Effector CD4-positive, alpha-beta T cell (primary cell): Measurements from ENCODE around the gene DNAI7.

Experiments
- DNase-seq: peaks from one replicate; pipeline ENCODE4 v3.0.0-alpha.2; 2020

The DNAI7 gene

DNA sequence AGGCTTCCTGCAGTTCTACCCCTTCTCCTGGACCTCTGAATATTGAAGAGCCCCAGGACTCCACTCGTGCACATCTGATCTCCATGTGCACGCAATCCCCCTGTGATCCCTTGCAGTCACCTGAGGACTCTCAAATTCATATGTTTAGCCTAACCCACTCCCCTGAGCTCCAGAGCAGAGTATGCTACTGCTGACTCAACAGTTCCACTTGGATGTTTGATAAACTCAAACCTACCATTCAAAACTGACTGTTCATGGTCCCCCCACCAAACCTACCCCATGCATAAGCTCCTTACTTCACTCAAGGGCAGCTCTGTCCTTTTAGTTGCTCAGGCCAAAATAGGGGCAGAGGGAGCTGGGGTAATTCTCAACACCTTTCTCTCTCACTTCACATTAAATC lies 96.0 kb downstream of the DNAI7 start:
- DNase-seq = no peak

DNA sequence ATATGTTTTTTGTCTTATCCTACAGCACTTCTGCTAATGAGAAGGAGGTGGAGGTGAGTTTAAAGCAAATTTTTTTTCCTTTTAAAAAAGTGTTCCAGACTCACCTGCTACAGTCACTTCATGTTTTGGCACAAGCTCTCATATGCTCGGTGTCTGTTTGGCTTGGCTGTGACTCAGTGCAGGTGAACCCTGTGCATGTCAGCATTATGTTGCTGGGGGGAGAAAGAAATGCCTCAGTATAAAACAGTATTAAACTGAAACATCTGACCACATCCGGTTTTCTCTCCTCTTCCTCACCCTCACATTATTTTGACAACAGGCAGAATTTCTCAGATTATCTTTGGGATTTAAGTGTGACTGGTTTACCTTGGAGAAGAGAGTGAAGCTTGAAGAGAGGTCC lies 105.2 kb downstream of the DNAI7 start:
- no peak for DNase-seq

DNA sequence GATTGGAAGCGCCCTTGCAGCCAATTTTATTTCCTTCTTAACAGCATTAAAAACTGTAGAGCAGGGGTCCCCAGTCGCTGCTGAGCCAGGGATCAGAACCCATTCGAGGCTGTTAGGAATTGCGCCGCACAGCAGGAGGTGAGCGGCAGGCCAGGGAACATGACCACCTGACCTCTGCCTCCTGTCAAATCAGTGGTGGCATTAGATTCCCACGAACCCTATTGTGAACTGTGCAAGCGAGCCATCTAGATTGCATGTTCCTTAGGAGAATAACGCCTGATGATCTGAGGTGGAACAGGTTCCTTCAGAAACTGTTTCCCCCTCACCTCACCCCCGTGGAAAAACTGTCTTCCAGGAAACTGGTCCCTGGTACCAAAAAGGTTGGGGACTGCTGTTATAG lies 107.4 kb downstream of the DNAI7 start:
- DNase-seq = no peak

DNA sequence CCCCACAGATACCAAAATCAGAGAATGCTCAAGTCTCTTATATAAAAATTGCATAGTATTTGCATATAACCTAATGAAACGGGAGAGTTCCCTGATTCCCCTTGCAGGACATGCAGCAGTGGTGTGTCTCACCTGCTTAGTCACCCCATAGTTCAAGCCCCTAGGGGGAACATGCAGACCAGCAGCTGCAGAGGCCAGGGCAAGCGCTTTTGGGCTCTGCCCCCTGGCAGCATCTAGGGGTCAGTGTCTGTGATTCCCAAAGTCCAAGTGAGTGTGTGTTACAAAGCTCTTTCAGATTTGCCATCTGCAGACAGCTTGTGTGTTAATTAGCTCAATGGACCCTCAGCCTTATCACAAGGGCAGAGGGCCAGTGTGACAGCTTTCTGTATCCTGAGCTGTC lies 110.1 kb downstream of the DNAI7 start:
- DNase-seq = no peak

DNA sequence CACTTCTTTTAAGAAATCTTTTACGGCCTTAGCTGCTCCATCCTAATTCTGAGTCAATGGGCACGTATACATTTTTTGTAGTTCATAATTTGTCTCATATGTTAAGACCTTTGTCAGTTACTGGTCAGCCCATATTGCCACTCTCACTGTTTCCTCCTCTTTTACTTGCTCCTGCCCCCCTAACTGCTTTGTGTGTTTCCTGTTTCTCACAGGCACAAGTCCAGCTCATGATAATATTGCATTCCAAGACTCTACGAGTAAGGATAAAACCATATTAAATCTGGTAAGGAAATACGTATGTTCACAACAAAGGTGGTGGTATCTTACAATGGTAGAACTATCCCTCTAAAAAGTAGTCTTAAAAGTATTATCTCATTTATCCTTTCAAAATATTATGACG lies 111.7 kb downstream of the DNAI7 start:
- no peak for DNase-seq

DNA sequence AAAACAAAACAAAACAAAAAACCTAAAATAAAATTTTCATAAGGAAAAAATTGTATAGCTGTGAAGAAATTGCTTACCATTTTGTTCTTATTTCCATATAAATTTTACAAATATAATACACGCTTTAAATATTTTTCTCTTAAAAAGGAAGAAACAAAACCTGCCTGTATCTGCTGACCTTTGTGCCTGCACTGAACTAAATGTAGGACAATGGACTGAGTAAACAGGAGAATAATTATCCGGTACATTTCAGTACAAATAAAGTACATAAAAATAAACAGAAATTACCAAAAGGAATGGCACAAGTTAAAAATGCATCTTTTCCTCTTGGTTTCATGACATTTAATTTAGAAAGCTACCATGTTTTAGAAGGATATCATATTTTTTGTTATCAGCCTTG lies 112.3 kb downstream of the DNAI7 start:
- no peak for DNase-seq

DNA sequence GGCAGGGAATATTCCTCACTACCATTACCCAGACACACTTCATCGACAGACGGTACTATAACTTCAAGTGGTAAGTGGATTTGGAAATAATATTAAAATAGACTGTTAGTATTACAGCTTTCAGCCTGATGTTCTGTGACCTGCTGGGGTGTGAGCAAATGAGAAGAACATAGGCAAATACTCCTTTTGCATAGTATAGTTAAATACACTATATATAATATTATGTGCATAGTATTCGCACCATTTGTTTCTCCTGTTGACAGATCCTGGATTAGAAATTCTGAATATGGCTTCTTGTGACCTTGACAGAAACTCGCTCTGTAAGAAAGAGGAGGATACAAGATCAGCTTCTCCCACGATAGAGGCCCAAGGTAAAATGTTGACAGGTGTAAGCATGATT lies 115.6 kb downstream of the DNAI7 start:
- no peak for DNase-seq

DNA sequence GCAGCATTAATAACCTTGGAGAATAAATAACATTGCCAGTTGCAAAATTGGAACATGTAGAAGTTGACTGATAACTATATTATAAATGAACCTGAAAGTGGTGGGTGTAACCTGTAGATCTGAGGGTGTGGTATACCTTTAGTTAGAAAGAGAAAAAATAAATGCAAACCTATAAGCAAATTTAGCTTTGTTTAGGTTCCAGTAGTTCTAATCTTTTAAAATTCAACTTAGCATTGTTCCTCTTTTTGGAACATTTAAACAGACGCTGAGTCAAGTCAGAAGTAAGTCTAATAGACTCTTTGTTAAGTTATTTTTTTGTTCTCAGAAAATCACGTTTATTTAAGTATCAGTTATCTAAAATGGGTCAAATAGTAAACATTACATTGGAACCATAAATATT lies 120.0 kb downstream of the DNAI7 start:
- DNase-seq = no peak

DNA sequence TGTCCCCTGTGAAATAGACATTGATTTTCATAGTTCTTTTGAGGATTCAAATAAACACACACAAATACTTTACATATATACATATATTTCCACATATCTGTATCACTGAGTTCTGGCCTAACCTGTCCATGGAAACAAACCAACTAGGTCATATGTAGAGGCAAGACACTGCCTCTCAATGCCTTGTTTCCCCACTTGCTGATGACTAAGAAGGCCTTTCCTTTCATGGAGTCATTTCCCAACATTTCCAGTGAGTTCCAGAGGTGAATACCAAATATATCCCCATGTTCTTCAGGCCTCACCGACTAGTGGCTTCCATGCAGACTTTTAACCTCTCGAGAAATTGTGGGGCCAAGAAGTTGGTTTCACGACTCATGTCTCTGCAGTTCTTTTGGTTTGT lies 120.8 kb downstream of the DNAI7 start:
- no peak for DNase-seq

DNA sequence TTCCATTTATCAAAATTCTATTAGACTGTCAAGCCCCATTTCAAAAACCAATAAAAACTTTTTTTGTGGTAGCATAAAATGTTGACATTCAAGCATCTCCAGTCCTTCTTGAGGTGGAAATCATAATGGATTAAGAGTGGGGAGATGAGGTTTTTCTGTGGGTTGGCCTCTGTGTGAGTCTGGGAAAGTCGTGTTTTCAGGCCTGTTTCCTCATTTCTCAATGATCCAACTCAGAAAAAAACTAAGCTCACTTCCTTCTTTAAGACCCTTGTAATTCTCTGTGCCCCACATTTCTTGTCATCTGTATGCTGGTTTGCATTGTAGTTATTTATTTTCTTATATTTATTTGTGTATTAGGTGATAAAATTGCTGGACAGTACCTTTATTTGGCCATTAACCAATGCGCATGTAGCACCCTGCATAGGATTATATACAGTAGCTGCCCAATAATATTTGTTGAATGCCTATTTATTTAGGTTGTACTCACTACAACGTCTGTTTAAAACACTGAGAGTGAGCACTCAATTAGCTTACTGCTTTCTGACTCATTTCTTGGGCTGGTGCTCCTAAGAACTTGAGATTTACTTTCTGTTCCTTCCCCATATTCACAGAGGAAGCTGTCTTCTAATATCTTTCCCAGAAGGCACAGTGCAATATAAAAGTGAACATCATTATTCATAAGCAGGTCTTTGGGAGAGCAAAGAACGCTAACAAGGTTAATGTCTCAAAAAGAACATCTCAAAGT lies 121.9 kb downstream of the DNAI7 start:
- no peak for DNase-seq

DNA sequence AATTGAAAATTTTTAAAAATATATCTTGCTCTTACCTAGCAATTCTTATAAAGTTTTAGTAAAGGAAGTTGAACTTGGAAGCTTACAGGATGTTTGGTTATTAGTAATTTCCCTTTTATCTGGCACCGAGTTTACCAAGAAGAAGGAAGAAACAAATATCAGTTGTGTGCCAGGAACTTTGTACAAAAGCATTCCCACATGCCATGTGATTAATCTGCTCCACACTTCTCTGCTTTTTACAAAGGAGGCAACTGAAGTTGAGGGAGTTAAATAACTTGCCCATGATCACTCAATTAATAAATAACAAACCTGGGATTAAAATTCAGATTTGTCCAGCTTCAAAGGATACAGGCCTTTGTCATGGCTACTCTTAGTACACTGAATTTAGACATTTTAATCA lies 123.6 kb downstream of the DNAI7 start:
- DNase-seq = no peak

DNA sequence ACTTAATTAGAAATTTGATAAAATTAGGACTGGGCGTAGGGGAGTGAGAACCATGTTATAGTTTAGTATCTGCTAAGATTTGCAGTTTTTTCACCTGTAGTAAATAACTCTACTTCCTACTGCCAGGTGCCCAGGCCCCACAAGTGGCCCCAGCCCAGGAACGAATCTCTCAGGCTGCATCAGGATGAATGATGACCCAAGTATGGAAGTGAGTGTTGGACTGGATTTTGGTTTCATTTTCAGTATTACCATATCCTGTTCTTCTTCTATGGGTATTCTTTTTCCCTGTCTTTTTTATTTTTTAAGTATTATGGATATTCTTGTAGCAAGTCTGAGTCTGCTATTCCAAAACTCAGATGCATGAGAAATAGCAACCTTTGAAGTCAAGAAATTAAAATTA lies 125.7 kb downstream of the DNAI7 start:
- no peak for DNase-seq

DNA sequence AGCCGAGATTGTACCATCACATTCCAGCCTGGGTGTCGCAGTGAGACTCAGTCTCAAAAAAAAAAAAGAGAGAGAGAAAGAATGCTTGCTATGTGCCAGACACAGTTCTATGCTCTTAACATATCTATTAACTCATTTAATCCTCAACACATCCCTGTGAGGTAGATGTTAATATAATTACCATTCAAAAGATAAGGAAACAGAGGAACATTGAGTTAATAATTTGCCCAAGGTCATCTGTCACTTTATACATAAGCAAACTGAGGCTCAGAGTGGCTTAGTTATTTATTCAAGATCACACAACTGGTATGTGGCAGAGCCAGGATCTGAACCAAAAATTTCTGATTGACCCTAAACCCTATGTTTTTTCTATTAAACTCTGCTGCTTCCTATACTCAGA lies 129.9 kb downstream of the DNAI7 start:
- no peak for DNase-seq

DNA sequence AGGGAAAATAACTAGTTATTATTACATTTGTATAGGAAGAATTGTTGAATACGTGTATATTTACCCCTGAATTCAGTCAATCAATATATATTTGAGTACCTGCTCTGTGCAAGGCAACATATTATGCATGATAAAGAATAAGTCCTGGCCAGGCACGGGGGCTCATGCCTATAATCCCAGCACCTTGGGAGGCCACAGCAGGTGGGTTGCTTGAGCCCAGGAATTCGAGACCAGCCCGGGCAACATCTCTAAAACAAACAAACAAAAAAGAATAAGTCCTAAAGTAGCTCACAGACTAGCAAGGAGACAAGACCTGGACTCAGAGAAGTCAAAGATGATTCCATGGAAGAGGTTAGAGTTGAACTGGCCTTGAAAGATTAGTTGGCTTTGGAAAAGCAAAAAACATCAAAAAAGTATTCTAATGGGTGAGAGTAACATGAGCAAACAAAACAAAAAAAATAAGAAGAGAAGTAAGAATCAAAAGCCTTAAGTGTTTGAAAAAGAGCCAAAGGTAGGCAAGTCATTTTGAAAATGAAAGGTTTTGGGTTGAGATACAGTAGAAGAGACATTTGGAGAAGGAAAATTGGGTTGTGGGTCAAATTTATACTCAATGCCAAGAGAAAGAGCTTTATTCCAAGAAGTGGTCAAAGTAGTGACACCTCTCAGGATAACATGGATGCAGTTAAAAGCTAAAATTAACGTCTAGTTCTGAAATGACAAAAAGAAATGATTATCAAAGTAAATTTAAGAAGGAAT lies 130.9 kb downstream of the DNAI7 start:
- no peak for DNase-seq

DNA sequence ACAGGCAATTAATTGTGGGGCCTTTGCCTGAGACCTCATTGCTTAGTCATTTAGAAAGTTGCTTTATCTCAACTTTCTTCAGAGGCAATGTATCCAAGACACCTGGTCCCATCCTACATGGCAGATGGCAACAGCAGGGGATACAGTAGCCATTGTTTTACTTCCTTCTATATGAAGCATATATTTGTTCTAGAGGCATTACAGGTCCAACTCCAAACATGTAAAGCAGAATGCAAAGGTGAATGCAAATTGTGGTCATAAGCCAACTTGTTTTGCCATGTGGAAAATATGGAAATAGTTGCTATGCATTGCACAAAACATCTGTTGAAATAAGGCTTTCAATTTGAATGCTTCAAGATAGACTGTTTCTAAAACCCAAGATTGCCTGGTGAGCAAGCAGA lies 136.3 kb downstream of the DNAI7 start:
- no peak for DNase-seq
